Measurements from ENCODE around the gene PANK3. TPM values are rescaled to one million over a fixed set of nuclear protein-coding genes. Genes with fewer than 3 reads are reported as not detected.

PANK3 gene
- total and polyA plus RNA-seq, 9 of the 15 experiments (the other 6 are each of a cell fraction or from before 2014, with no cell fraction given) = 5.9 to 50.4 (median 29.7) TPM

DNA sequence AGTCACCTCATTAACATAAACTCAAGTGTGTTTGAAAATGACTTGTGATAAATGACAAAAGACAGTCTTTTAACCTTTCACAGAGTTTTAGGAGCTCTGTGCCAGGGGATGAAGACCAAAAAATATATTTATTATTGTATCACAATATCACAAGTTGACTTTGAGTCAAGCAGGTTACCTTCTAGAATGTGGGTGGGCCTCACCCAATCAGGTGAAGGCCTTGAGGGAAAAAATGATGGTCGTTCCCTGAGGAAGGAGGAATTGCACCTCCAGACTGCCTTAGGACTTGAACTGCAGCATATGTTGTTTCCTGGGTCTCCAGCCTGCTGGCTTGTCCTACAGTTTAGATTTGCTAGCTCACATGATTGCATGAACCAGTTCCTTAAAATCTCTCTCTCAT is 41.6 kb upstream of the PANK3 start:
- H3K9me1 ChIP-seq (ENCODE audit: control insufficient read depth, insufficient read depth, low read length) = no peaks in the 10 kb centered on the region
- intact Hi-C loops (cut with micrococcal nuclease) (no loop called here), in situ Hi-C loops (cut with MboI) (no loop called here)
- FAIRE-seq (no peak), DNase-seq (ENCODE audit: extremely low read depth in 1 of 4, low spot score in 3 of 4) (no peak), ATAC-seq (no peak)
- H3K9ac ChIP-seq (ENCODE audit: insufficient read depth in 1 of 2, low read depth in 2 of 2, low read length in 2 of 2) = no peak overlapping the region
- BruUV-seq (replicated peaks) = no TSS peak
- H3K27ac ChIP-seq (ENCODE audit: extremely low read depth, low read depth, low read length) = no peak overlapping the region
- 0% methylated on average over 1 of the region's 1 CpG for WGBS (ENCODE audit: insufficient coverage, low coverage, missing lambda C conversion rate)
- no peak overlapping the region for H2AFZ ChIP-seq (ENCODE audit: low read depth, low read length)
- POLR2A ChIA-PET = no interaction called here
- H3K4me2 ChIP-seq (ENCODE audit: insufficient read depth, low read length) = no peak overlapping the region
- H3K4me3 ChIP-seq = no peak overlapping the region
- no peaks in the 10 kb centered on the region for H3K36me3 ChIP-seq (ENCODE audit: control insufficient read depth, insufficient read depth, low read length)
- CTCF ChIA-PET (ENCODE audit: low intra/inter-chr PET ratio) = no interaction called here
- TF ChIP-seq, protein P1, sequence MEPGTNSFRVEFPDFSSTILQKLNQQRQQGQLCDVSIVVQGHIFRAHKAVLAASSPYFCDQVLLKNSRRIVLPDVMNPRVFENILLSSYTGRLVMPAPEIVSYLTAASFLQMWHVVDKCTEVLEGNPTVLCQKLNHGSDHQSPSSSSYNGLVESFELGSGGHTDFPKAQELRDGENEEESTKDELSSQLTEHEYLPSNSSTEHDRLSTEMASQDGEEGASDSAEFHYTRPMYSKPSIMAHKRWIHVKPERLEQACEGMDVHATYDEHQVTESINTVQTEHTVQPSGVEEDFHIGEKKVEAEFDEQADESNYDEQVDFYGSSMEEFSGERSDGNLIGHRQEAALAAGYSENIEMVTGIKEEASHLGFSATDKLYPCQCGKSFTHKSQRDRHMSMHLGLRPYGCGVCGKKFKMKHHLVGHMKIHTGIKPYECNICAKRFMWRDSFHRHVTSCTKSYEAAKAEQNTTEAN (CRISPR knock-in tag; IDR thresholded peaks at IDR 0.05) = no peak
- no peak for TF ChIP-seq TAL1 (IDR thresholded peaks at IDR 0.05)
- TF ChIP-seq MIER1 (IDR thresholded peaks at IDR 0.05; ENCODE audit: low read depth) = no peak
- no peak for TF ChIP-seq DACH1 (IDR thresholded peaks at IDR 0.05; ENCODE audit: partially characterized antibody)
- no peak for TF ChIP-seq HDAC8 (tag; IDR thresholded peaks at IDR 0.05)
- TF ChIP-seq SP1 (CRISPR knock-in tag; IDR thresholded peaks at IDR 0.05) = no peak
- peak; percentile 42; the same call in 1 of the 2 replicates for TF ChIP-seq FOXM1 (IDR thresholded peaks at IDR 0.05; ENCODE audit: low read depth)
- TF ChIP-seq FOXM1 (CRISPR knock-in tag; IDR thresholded peaks at IDR 0.05; ENCODE audit: low read depth) = no peak
- TF ChIP-seq RBM25 (IDR thresholded peaks at IDR 0.05; ENCODE audit: low read depth, low read length, severe bottlenecking) = peak; percentile 78
- peak; percentile 100 for TF ChIP-seq ZNF134 (CRISPR knock-in tag; conservative IDR thresholded peaks at IDR 0.05)
- no peak for TF ChIP-seq CREM (IDR thresholded peaks at IDR 0.05; ENCODE audit: low read depth)
- no peak for TF ChIP-seq ZSCAN29 (IDR thresholded peaks at IDR 0.05)
- no peaks in the 10 kb centered on the region for H3K9me3 ChIP-seq (replicated peaks; ENCODE audit: control insufficient read depth, insufficient read depth, low read depth, low read length)
- no peaks in the 10 kb centered on the region for H4K20me1 ChIP-seq (replicated peaks; ENCODE audit: control insufficient read depth, insufficient read depth, low read length)
- H3K79me2 ChIP-seq (ENCODE audit: control insufficient read depth, insufficient read depth, low read length) = no peaks in the 10 kb centered on the region
- peaks cover 3 to 7% of the 10 kb centered on the region in 2 experiments; a peak in 4 of 5 replicates for H3K27me3 ChIP-seq (ENCODE audit: control insufficient read depth in 2 of 2, insufficient read depth in 2 of 2, low read length in 2 of 2)
- H3K4me1 ChIP-seq (replicated peaks in 1 of 2; ENCODE audit: control insufficient read depth in 2 of 2, insufficient read depth in 2 of 2, low read length in 2 of 2) = no peaks in the 10 kb centered on the region

All from K562 (cell line).